Transverse colon (tissue), 4 donors: ENCODE measurements around the gene CYYR1.

Source experiments
- CTCF ChIP-seq, 5 experiments: fragments of 200-600 bp in 3 of 5; fragments of 450-650 bp in 2 of 5; sonication (generic) in 3 of 5; IDR thresholded peaks; 1 replicate in 2 of 5; 2 replicates in 3 of 5; pipeline ENCODE4 v1.5.1; 2016 to 2017; ENCODE audit warnings: antibody characterized with exemption in 5 of 5, inconsistent platforms in 3 of 5, mild to moderate bottlenecking in 2 of 5, moderate library complexity in 1 of 5
- EP300 ChIP-seq: sonication (generic); formaldehyde crosslinking; IDR thresholded peaks from one replicate; pipeline ENCODE4 v1.6.1; 2017; ENCODE audit warnings: antibody characterized with exemption, low read depth
- POLR2AphosphoS5 ChIP-seq, 3 donors: sonication (generic); formaldehyde crosslinking; IDR thresholded peaks; one replicate each; pipeline ENCODE4 v1.6.1; 2016; ENCODE audit warnings: antibody characterized with exemption in 3 of 3

GRCh38 chr21:26443291-26443690 is 129.8 kb downstream of the CYYR1 start:
- TF ChIP-seq CTCF (IDR thresholded peaks at IDR 0.05): no peak
- TF ChIP-seq EP300: no peak
- TF ChIP-seq POLR2AphosphoS5 (IDR thresholded peaks at IDR 0.05): no peak
